SK-N-SH treated with all-trans-retinoic acid at 6 μM for 48 hours (cell line): ENCODE data around the gene IKBKG.

Experiments
- ATAC-seq: fragments of 200-7000 bp; cut with Tn5 transposase; 3 replicates; pipeline ENCODE4 v1.9.1; 2020; ENCODE audit warnings: mild to moderate bottlenecking, moderate library complexity
- ARNTL ChIP-seq: fragments of 450-650 bp; formaldehyde crosslinking; IDR thresholded peaks from 2 replicates; pipeline ENCODE4 v1.5.0; 2020; ENCODE audit warnings: low read depth, mild to moderate bottlenecking, moderate library complexity, borderline replicate concordance
- BACH2 ChIP-seq: fragments of 250-450 bp; sonication (Bioruptor Pico); IDR thresholded peaks from 2 replicates; pipeline ENCODE4 v1.9.0; 2021; ENCODE audit warnings: mild to moderate bottlenecking, borderline replicate concordance
- CSDC2 ChIP-seq: fragments of 250-450 bp; sonication (Bioruptor Pico); IDR thresholded peaks from 2 replicates; pipeline ENCODE4 v1.5.0; 2020; ENCODE audit warnings: mild to moderate bottlenecking, moderate library complexity
- ESRRG ChIP-seq: fragments of 250-450 bp; sonication (Bioruptor Pico); IDR thresholded peaks from 2 replicates; pipeline ENCODE4 v1.6.1; 2021; ENCODE audit warnings: mild to moderate bottlenecking
- GLIS3 ChIP-seq: fragments of 250-450 bp; sonication (Bioruptor Pico); IDR thresholded peaks from 2 replicates; pipeline ENCODE4 v1.5.0; 2020; ENCODE audit warnings: mild to moderate bottlenecking, moderate library complexity
- ISL1 ChIP-seq: fragments of 250-450 bp; sonication (Bioruptor Pico); IDR thresholded peaks from 2 replicates; pipeline ENCODE4 v2.1.2; 2022; ENCODE audit warnings: mild to moderate bottlenecking, moderate library complexity
- OSR1 ChIP-seq: fragments of 250-450 bp; sonication (Bioruptor Pico); IDR thresholded peaks from 2 replicates; pipeline ENCODE4 v1.8.0; 2022; ENCODE audit warnings: moderate library complexity, mild to moderate bottlenecking, inconsistent platforms
- PPARA ChIP-seq: fragments of 250-450 bp; sonication (Bioruptor Pico); IDR thresholded peaks from 2 replicates; pipeline ENCODE4 v1.5.0; 2020; ENCODE audit warnings: mild to moderate bottlenecking, borderline replicate concordance
- TCF4 ChIP-seq: fragments of 250-450 bp; sonication (Bioruptor Pico); IDR thresholded peaks from 2 replicates; pipeline ENCODE4 v1.8.0; 2021; ENCODE audit warnings: mild to moderate bottlenecking, moderate library complexity, borderline replicate concordance
- TOX ChIP-seq: fragments of 250-450 bp; sonication (Bioruptor Pico); IDR thresholded peaks from 2 replicates; pipeline ENCODE4 v1.8.0; 2021; ENCODE audit warnings: mild to moderate bottlenecking, moderate library complexity, borderline replicate concordance
- ZC3H10 ChIP-seq: fragments of 250-450 bp; sonication (Bioruptor Pico); IDR thresholded peaks from 2 replicates; pipeline ENCODE4 v1.5.1; 2021; ENCODE audit warnings: mild to moderate bottlenecking, moderate library complexity
- ZFP3 ChIP-seq: fragments of 250-450 bp; sonication (Bioruptor Pico); IDR thresholded peaks from 2 replicates; pipeline ENCODE4 v1.5.0; 2020; ENCODE audit warnings: mild to moderate bottlenecking, moderate library complexity
- ZFP30 ChIP-seq: fragments of 450-650 bp; formaldehyde crosslinking; IDR thresholded peaks from 2 replicates; pipeline ENCODE4 v1.5.0; 2022; ENCODE audit warnings: mild to moderate bottlenecking, moderate library complexity
- ZNF565 ChIP-seq: fragments of 450-650 bp; formaldehyde crosslinking; conservative IDR thresholded peaks from 2 replicates; pipeline ENCODE4 v1.5.0; 2020; ENCODE audit warnings: low read depth, mild to moderate bottlenecking, moderate library complexity
- ZNF70 ChIP-seq: fragments of 450-650 bp; formaldehyde crosslinking; IDR thresholded peaks from 2 replicates; pipeline ENCODE4 v1.5.0; 2020; ENCODE audit warnings: mild to moderate bottlenecking, moderate library complexity
- ZNF8 ChIP-seq: fragments of 450-650 bp; formaldehyde crosslinking; IDR thresholded peaks from 2 replicates; pipeline ENCODE4 v1.5.0; 2020; ENCODE audit warnings: mild to moderate bottlenecking, moderate library complexity
- TF ChIP-seq, protein P1 (sequence below): fragments of 250-450 bp; sonication (Bioruptor Pico); IDR thresholded peaks from 2 replicates; pipeline ENCODE4 v1.5.1; 2020; ENCODE audit warnings: low read depth, mild to moderate bottlenecking, moderate library complexity
- TF ChIP-seq, protein P2 (sequence below): fragments of 250-450 bp; sonication (Bioruptor Pico); IDR thresholded peaks from 2 replicates; pipeline ENCODE4 v1.5.1; 2021; ENCODE audit warnings: mild to moderate bottlenecking, moderate library complexity
- TF ChIP-seq, protein P3 (sequence below): fragments of 250-450 bp; sonication (Bioruptor Pico); IDR thresholded peaks from 2 replicates; pipeline ENCODE4 v1.5.0; 2020; ENCODE audit warnings: mild to moderate bottlenecking, moderate library complexity
- TF ChIP-seq, protein P4 (sequence below): fragments of 250-450 bp; sonication (Bioruptor Pico); IDR thresholded peaks from 2 replicates; pipeline ENCODE4 v1.8.0; 2021; ENCODE audit warnings: low read depth, mild to moderate bottlenecking, moderate library complexity, borderline replicate concordance
- TF ChIP-seq, protein P5 (sequence below): fragments of 250-450 bp; sonication (Bioruptor Pico); IDR thresholded peaks from 2 replicates; pipeline ENCODE4 v1.8.0; 2020; ENCODE audit warnings: mild to moderate bottlenecking, moderate library complexity, borderline replicate concordance

The IKBKG gene

DNA sequence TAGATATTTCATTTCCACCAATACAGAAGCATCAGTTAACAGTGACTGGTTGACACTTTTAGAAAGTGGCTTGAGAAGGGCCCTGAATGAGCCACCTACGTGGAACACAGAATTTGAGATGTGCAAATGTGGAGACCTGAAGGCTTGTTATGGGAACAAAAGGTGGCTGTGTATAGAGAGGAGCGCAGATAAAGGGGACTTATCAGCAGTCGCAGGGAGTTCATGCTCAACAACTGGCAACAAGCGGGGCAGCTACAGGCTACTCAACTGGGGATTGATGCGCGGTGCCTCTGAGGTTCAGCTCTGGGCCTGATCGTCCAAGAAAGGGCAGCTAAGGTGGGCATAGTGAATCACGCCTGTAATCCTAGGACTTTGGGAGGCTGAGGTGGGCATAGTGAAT lies 28.0 kb upstream of the IKBKG start:
- ATAC-seq: no peak
- TF ChIP-seq OSR1 (CRISPR knock-in tag) (no peak), ZNF565 (CRISPR knock-in tag) (no peak), CSDC2 (CRISPR knock-in tag) (no peak), ISL1 (CRISPR knock-in tag) (no peak), BACH2 (CRISPR knock-in tag) (no peak), ZNF70 (CRISPR knock-in tag) (no peak), PPARA (no peak), ZFP3 (CRISPR knock-in tag) (no peak)
- TF ChIP-seq, protein P1, sequence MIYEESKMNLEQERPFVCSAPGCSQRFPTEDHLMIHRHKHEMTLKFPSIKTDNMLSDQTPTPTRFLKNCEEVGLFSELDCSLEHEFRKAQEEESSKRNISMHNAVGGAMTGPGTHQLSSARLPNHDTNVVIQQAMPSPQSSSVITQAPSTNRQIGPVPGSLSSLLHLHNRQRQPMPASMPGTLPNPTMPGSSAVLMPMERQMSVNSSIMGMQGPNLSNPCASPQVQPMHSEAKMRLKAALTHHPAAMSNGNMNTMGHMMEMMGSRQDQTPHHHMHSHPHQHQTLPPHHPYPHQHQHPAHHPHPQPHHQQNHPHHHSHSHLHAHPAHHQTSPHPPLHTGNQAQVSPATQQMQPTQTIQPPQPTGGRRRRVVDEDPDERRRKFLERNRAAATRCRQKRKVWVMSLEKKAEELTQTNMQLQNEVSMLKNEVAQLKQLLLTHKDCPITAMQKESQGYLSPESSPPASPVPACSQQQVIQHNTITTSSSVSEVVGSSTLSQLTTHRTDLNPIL: no peak
- TF ChIP-seq, protein P2, sequence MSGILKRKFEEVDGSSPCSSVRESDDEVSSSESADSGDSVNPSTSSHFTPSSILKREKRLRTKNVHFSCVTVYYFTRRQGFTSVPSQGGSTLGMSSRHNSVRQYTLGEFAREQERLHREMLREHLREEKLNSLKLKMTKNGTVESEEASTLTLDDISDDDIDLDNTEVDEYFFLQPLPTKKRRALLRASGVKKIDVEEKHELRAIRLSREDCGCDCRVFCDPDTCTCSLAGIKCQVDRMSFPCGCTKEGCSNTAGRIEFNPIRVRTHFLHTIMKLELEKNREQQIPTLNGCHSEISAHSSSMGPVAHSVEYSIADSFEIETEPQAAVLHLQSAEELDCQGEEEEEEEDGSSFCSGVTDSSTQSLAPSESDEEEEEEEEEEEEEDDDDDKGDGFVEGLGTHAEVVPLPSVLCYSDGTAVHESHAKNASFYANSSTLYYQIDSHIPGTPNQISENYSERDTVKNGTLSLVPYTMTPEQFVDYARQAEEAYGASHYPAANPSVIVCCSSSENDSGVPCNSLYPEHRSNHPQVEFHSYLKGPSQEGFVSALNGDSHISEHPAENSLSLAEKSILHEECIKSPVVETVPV (CRISPR knock-in tag): no peak
- TF ChIP-seq, protein P3, sequence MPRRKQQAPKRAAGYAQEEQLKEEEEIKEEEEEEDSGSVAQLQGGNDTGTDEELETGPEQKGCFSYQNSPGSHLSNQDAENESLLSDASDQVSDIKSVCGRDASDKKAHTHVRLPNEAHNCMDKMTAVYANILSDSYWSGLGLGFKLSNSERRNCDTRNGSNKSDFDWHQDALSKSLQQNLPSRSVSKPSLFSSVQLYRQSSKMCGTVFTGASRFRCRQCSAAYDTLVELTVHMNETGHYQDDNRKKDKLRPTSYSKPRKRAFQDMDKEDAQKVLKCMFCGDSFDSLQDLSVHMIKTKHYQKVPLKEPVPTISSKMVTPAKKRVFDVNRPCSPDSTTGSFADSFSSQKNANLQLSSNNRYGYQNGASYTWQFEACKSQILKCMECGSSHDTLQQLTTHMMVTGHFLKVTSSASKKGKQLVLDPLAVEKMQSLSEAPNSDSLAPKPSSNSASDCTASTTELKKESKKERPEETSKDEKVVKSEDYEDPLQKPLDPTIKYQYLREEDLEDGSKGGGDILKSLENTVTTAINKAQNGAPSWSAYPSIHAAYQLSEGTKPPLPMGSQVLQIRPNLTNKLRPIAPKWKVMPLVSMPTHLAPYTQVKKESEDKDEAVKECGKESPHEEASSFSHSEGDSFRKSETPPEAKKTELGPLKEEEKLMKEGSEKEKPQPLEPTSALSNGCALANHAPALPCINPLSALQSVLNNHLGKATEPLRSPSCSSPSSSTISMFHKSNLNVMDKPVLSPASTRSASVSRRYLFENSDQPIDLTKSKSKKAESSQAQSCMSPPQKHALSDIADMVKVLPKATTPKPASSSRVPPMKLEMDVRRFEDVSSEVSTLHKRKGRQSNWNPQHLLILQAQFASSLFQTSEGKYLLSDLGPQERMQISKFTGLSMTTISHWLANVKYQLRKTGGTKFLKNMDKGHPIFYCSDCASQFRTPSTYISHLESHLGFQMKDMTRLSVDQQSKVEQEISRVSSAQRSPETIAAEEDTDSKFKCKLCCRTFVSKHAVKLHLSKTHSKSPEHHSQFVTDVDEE (CRISPR knock-in tag): no peak
- TF ChIP-seq, protein P4, sequence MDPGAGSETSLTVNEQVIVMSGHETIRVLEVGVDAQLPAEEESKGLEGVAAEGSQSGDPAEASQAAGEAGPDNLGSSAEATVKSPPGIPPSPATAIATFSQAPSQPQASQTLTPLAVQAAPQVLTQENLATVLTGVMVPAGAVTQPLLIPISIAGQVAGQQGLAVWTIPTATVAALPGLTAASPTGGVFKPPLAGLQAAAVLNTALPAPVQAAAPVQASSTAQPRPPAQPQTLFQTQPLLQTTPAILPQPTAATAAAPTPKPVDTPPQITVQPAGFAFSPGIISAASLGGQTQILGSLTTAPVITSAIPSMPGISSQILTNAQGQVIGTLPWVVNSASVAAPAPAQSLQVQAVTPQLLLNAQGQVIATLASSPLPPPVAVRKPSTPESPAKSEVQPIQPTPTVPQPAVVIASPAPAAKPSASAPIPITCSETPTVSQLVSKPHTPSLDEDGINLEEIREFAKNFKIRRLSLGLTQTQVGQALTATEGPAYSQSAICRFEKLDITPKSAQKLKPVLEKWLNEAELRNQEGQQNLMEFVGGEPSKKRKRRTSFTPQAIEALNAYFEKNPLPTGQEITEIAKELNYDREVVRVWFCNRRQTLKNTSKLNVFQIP (CRISPR knock-in tag): no peak

DNA sequence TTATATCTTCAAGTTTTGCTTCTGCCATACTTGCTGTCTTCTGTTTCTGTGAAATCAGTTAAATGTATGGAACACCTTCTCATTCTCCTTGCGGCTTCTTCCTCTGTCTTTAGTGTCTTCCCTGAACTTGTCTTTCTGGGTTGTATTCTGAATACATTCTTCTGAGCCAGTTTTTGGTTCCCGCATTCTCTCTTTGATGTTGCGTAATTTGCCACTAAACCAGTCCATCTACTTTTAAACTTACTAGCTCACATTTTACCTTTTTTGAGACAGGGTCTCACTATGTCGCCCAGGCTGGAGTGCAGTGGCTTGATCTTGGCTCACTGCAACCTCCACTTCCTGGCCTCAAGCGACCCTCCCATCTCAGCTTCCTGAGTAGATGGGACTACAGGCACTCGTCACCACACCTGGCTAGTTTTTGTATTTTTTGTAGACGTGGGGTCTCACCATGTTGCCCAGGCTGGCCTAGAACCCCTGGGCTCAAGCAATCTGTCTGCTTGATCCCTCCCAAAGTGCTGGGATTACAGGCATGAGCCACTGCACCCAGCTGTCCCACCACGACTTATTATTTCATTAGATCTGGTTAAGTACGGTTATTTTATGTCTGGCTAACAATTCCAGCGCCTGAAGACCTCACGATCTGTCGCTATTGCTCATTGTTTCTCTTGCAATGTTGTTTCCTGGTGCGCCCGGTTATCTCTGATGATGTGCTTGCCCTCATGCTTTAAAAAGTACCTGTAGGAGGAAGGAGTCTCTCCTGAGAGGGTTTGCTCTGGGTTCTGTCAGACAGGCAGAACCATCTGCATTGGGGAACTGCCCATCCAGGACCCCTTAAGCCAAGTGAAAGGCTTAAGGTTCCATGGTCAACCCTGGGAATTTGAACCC lies 21.6 kb upstream of the IKBKG start:
- no peak for ATAC-seq
- TF ChIP-seq PPARA (no peak), ESRRG (CRISPR knock-in tag) (no peak), ZNF70 (CRISPR knock-in tag) (no peak), CSDC2 (CRISPR knock-in tag) (no peak), ISL1 (CRISPR knock-in tag) (no peak), ARNTL (CRISPR knock-in tag) (no peak), ZFP3 (CRISPR knock-in tag) (no peak), ZNF8 (CRISPR knock-in tag) (no peak), TCF4 (CRISPR knock-in tag) (no peak), GLIS3 (no peak), ZFP30 (CRISPR knock-in tag) (no peak), TOX (CRISPR knock-in tag) (no peak), OSR1 (CRISPR knock-in tag) (no peak), ZC3H10 (CRISPR knock-in tag) (no peak)
- TF ChIP-seq, protein P5, sequence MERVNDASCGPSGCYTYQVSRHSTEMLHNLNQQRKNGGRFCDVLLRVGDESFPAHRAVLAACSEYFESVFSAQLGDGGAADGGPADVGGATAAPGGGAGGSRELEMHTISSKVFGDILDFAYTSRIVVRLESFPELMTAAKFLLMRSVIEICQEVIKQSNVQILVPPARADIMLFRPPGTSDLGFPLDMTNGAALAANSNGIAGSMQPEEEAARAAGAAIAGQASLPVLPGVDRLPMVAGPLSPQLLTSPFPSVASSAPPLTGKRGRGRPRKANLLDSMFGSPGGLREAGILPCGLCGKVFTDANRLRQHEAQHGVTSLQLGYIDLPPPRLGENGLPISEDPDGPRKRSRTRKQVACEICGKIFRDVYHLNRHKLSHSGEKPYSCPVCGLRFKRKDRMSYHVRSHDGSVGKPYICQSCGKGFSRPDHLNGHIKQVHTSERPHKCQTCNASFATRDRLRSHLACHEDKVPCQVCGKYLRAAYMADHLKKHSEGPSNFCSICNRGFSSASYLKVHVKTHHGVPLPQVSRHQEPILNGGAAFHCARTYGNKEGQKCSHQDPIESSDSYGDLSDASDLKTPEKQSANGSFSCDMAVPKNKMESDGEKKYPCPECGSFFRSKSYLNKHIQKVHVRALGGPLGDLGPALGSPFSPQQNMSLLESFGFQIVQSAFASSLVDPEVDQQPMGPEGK: no peak
- TF ChIP-seq, protein P4 (CRISPR knock-in tag): no peak
- TF ChIP-seq, protein P3 (CRISPR knock-in tag): no peak
- TF ChIP-seq, protein P2 (CRISPR knock-in tag): no peak
